ENCODE data around the gene NT5DC3. TPM values are rescaled to one million over a fixed set of nuclear protein-coding genes. Genes with fewer than 3 reads are reported as not detected.

NT5DC3 gene
- total RNA-seq, 3 donors from 2014 or later (not counting 1 experiment from before 2014, with no cell fraction given), result 1.1 to 2.1 (median 1.4) TPM

DNA sequence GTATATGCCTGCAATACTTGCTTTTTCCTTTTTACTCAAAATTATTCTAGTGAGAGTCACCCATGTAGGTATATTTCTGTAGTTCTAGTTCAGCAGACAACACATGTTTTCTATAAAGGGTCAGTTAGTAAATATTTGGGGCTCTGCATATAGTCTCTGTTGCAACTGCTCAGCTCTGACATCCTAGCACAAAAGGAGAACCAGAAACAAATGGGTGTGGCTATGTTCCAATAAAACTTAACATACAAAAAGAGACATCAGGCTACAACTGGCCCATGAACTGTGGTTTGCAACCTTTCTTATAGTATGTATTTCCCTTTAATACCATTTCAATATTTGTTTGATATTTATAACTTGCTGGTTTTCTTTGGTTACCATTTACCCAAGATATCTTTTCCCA, 11.9 kb downstream of the NT5DC3 start:
- Mint-ChIP-seq H3K4me3 (no peak overlapping the region), H3K4me1 (no peaks in the 10 kb centered on the region), H3K9me3 (no peaks in the 10 kb centered on the region), H3K27me3 (ENCODE audit: low read depth in 2 of 2) (peaks cover 5 to 29% of the 10 kb centered on the region in 2 donors), H3K36me3 (no peaks in the 10 kb centered on the region), H3K27ac (no peak overlapping the region)
- Histone ChIP-seq H3K36me3 (ENCODE audit: control insufficient read depth, insufficient read depth, low read length) (no peaks in the 10 kb centered on the region), H3K27ac (ENCODE audit: low read length) (no peak overlapping the region), H3K27me3 (ENCODE audit: control insufficient read depth, insufficient read depth, low read length) (no peaks in the 10 kb centered on the region), H3K9me3 (ENCODE audit: control insufficient read depth, insufficient read depth, low read length) (no peaks in the 10 kb centered on the region), H3K4me3 (ENCODE audit: low read length) (no peak overlapping the region), H3K4me1 (ENCODE audit: control insufficient read depth, insufficient read depth, low read length) (peaks cover 3% of the 10 kb centered on the region)
- ATAC-seq (no peak), DNase-seq (no peak)
- TF ChIP-seq, protein P1, sequence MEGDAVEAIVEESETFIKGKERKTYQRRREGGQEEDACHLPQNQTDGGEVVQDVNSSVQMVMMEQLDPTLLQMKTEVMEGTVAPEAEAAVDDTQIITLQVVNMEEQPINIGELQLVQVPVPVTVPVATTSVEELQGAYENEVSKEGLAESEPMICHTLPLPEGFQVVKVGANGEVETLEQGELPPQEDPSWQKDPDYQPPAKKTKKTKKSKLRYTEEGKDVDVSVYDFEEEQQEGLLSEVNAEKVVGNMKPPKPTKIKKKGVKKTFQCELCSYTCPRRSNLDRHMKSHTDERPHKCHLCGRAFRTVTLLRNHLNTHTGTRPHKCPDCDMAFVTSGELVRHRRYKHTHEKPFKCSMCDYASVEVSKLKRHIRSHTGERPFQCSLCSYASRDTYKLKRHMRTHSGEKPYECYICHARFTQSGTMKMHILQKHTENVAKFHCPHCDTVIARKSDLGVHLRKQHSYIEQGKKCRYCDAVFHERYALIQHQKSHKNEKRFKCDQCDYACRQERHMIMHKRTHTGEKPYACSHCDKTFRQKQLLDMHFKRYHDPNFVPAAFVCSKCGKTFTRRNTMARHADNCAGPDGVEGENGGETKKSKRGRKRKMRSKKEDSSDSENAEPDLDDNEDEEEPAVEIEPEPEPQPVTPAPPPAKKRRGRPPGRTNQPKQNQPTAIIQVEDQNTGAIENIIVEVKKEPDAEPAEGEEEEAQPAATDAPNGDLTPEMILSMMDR (IDR thresholded peaks at IDR 0.05), result no peak
- intact Hi-C loops (cut with micrococcal nuclease), result no loop called here

DNA sequence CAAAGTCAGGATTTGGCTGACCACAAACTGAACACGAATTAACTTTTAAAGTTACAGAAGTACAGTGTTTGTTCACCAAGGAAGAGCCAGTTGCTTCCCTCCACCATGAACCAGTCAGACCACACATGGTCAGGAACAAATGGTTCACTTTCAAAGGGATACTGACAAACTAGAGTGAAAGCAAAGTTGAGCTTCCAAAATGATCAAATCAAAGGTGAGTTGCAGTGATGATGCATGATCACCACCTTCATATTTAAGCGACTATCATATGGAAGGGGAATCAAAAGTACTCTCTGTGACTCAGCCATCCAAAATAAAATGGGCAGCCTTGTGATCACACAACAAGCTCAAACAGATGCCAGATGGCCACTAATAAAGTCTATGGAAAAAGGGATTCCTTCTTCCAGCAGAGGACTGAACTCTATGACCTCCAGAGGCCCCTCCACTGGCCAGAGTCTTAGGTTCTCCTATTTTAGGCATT, 13.1 kb downstream of the NT5DC3 start:
- no peak overlapping the region for H3K27ac Mint-ChIP-seq
- H3K36me3 Mint-ChIP-seq, result no peaks in the 10 kb centered on the region
- no peaks in the 10 kb centered on the region for H3K9me3 ChIP-seq (ENCODE audit: control insufficient read depth, insufficient read depth, low read length)
- 57% methylated on average over 2 of the region's 2 CpGs for WGBS (ENCODE audit: insufficient coverage)
- no peak overlapping the region for H3K4me3 ChIP-seq (ENCODE audit: low read length)
- no peaks in the 10 kb centered on the region for H3K4me1 Mint-ChIP-seq
- no peak overlapping the region for H3K4me3 Mint-ChIP-seq
- H3K27ac ChIP-seq (ENCODE audit: low read length), result no peak overlapping the region
- H3K27me3 ChIP-seq (ENCODE audit: control insufficient read depth, insufficient read depth, low read length), result no peaks in the 10 kb centered on the region
- H3K27me3 Mint-ChIP-seq (ENCODE audit: low read depth in 2 of 2), result peaks cover 7 to 29% of the 10 kb centered on the region in 2 donors
- TF ChIP-seq, protein P1 (IDR thresholded peaks at IDR 0.05), result no peak
- H3K36me3 ChIP-seq (ENCODE audit: control insufficient read depth, insufficient read depth, low read length), result no peaks in the 10 kb centered on the region
- ATAC-seq (no peak), DNase-seq (no peak)
- H3K9me3 Mint-ChIP-seq, result no peaks in the 10 kb centered on the region
- intact Hi-C loops (cut with micrococcal nuclease), result no loop called here
- H3K4me1 ChIP-seq (ENCODE audit: control insufficient read depth, insufficient read depth, low read length), result peaks cover 3% of the 10 kb centered on the region

DNA sequence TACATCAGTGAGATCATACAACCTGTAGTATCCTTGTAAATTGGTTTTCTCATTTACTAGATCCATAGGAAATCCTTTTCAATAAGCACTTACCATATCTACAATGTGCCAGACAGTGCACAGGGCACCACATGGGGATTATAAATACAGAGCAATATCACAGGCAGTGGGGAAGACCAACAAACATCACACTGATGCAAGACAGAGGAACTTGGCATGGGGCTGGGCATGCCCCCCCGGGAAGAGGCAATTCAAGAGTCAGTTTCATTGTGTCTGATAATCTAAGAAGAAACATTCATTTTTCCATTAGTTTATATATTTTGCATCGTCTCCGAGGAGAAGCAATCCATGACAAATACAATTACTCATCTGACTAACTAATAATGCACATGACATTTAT, 16.2 kb downstream of the NT5DC3 start:
- no peak for ATAC-seq
- Mint-ChIP-seq H3K27ac (no peak overlapping the region), H3K4me3 (no peak overlapping the region)

DNA sequence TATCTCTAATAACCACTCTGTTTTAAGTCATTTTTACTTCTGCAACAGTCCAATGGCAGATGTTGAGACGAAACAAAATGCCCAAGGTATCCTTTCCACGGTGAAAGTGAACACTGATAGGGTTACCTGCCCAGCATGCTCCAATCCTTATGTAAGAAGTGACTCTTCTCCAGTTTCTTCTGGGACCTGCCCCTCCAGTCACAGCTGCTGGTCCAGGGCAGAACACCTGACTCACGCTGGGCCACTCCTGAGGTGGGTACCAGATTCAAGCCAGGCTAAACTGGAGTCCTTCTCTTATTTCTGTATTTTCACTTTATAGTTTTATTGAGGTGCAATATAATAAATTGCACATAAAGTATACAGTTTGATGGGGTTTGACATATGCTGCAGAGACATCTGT, 16.7 kb downstream of the NT5DC3 start:
- intact Hi-C loops (cut with micrococcal nuclease), result no loop called here
- 78% methylated on average over 3 of the region's 3 CpGs for WGBS (ENCODE audit: insufficient coverage)
- no peaks in the 10 kb centered on the region for H3K4me1 Mint-ChIP-seq

More for the DNA sequence above, 16.2 kb downstream of the NT5DC3 start:
- Histone ChIP-seq H3K4me1 (ENCODE audit: control insufficient read depth, insufficient read depth, low read length) (no peaks in the 10 kb centered on the region), H3K9me3 (ENCODE audit: control insufficient read depth, insufficient read depth, low read length) (peaks cover 6% of the 10 kb centered on the region), H3K27ac (ENCODE audit: low read length) (no peak overlapping the region), H3K27me3 (ENCODE audit: control insufficient read depth, insufficient read depth, low read length) (no peaks in the 10 kb centered on the region), H3K4me3 (ENCODE audit: low read length) (no peak overlapping the region), H3K36me3 (ENCODE audit: control insufficient read depth, insufficient read depth, low read length) (no peaks in the 10 kb centered on the region)
- no peaks in the 10 kb centered on the region for H3K9me3 Mint-ChIP-seq
- peaks cover 5 to 12% of the 10 kb centered on the region in 2 donors for H3K27me3 Mint-ChIP-seq (ENCODE audit: low read depth in 2 of 2)
- no peak for DNase-seq
- intact Hi-C loops (cut with micrococcal nuclease), result no loop called here
- TF ChIP-seq, protein P1 (IDR thresholded peaks at IDR 0.05), result no peak
- WGBS (ENCODE audit: insufficient coverage), result 74% methylated on average over 3 of the region's 3 CpGs
- no peaks in the 10 kb centered on the region for H3K4me1 Mint-ChIP-seq
- H3K36me3 Mint-ChIP-seq, result no peaks in the 10 kb centered on the region

More for the DNA sequence above, 16.7 kb downstream of the NT5DC3 start:
- H3K27ac Mint-ChIP-seq, result no peak overlapping the region
- no peak overlapping the region for H3K4me3 Mint-ChIP-seq
- H3K36me3 Mint-ChIP-seq, result no peaks in the 10 kb centered on the region
- peaks cover 6% of the 10 kb centered on the region for H3K9me3 ChIP-seq (ENCODE audit: control insufficient read depth, insufficient read depth, low read length)
- peaks cover 5 to 12% of the 10 kb centered on the region in 2 donors for H3K27me3 Mint-ChIP-seq (ENCODE audit: low read depth in 2 of 2)
- TF ChIP-seq, protein P1 (IDR thresholded peaks at IDR 0.05), result no peak
- H3K27me3 ChIP-seq (ENCODE audit: control insufficient read depth, insufficient read depth, low read length), result no peaks in the 10 kb centered on the region
- ATAC-seq, result no peak
- H3K9me3 Mint-ChIP-seq, result no peaks in the 10 kb centered on the region
- H3K4me3 ChIP-seq (ENCODE audit: low read length), result no peak overlapping the region
- no peaks in the 10 kb centered on the region for H3K36me3 ChIP-seq (ENCODE audit: control insufficient read depth, insufficient read depth, low read length)
- H3K4me1 ChIP-seq (ENCODE audit: control insufficient read depth, insufficient read depth, low read length), result no peaks in the 10 kb centered on the region
- H3K27ac ChIP-seq (ENCODE audit: low read length), result no peak overlapping the region
- DNase-seq, result no peak
